Fibroblast of lung (primary cell): ENCODE results near the gene USP47. TPM values are rescaled to one million over a fixed set of nuclear protein-coding genes. Genes with fewer than 3 reads are reported as not detected.

Source experiments
- polyA plus RNA-seq, 2 donors: library from polyadenylated mRNA; depleted of rRNA in 1 of 2; stranded (reverse) in 1 of 2; unstranded in 1 of 2; fragments of >200 nt; gene quantifications; 2 replicates each; pipeline ENCODE4 v1.2.1, GENCODE V29; 2011 to 2012; ENCODE audit warnings: missing spikeins in 1 of 2
- total RNA-seq: library from RNA; depleted of rRNA; stranded (reverse); fragments of >200 nt; gene quantifications from 2 replicates; pipeline ENCODE4 v1.2.1, GENCODE V29; 2014

USP47 gene
- total and polyA plus RNA-seq, 2 donors (not counting 1 experiment from before 2014, with no cell fraction given) = 40.3 to 162 TPM

Other genes starting within 250 kb of the USP47 start
- gene GALNT18, start 220.0 kb upstream of the USP47 start, total RNA-seq = 9.5 and 19.3 TPM in 2 replicates
- 0.50 and 4.0 TPM in 2 replicates for gene GALNT18, start 220.0 kb upstream of the USP47 start, polyA plus RNA-seq
- 387 and 1,064 TPM in 2 replicates for gene DKK3, start 166.7 kb downstream of the USP47 start, total RNA-seq
- gene DKK3, start 166.7 kb downstream of the USP47 start, polyA plus RNA-seq = 1,283 and 1,566 TPM in 2 replicates